ENCODE measurements around the gene SPTY2D1.

DNA sequence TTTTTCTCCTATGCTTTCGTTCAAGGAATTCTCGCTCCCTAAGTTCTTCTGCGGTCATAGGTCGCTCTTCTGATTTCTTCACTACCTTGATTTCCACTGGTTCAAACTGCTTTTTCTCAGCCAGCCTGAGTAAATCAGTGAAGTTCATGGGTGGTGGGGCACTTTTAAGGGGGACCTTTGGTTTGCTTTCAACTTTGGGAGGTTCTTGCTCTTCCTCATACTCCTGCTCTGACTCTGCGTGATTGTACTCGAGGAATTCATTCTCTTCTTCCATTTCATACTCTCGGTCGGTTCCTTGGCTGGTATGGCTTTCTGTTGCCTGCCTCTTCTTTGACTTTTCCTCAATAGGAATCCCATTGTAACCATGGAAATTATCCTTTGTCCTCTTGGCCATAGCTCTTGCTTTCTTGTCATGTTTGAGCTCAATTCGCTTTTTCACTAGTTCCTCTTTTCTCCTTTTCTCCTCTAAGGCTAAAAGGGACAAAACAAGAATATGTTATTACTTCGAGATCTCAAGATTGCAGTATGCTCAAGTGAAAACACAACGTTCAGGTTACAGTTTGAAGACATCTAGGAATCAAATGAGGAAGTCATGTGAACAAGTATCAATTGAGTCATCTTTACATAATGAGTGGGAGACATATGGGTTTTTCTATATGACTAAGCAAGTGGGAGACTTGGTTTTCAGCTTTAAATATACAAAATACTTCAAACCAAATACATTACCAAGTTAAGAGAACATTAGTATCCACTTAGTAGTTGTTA lies 18.3 kb downstream of the SPTY2D1 start:
- TF ChIP-seq, protein P1, sequence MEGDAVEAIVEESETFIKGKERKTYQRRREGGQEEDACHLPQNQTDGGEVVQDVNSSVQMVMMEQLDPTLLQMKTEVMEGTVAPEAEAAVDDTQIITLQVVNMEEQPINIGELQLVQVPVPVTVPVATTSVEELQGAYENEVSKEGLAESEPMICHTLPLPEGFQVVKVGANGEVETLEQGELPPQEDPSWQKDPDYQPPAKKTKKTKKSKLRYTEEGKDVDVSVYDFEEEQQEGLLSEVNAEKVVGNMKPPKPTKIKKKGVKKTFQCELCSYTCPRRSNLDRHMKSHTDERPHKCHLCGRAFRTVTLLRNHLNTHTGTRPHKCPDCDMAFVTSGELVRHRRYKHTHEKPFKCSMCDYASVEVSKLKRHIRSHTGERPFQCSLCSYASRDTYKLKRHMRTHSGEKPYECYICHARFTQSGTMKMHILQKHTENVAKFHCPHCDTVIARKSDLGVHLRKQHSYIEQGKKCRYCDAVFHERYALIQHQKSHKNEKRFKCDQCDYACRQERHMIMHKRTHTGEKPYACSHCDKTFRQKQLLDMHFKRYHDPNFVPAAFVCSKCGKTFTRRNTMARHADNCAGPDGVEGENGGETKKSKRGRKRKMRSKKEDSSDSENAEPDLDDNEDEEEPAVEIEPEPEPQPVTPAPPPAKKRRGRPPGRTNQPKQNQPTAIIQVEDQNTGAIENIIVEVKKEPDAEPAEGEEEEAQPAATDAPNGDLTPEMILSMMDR (conservative IDR thresholded peaks at IDR 0.05): no peak
- no peak for TF ChIP-seq ZFX (IDR thresholded peaks at IDR 0.05)

All from C4-2B (cell line).